ENCODE measurements around the gene GPR141.

The GPR141 gene

GRCh38 chr7:37730501-37730900 lies 46.9 kb downstream of the GPR141 start:
- Histone ChIP-seq H3K27me3 (ENCODE audit: insufficient read depth, low read length) (no peaks in the 10 kb centered on the region), H3K36me3 (ENCODE audit: insufficient read depth, low read length) (no peaks in the 10 kb centered on the region), H3F3A (ENCODE audit: insufficient read depth, low read length) (no peaks in the 10 kb centered on the region), H2AFZ (ENCODE audit: low read length) (no peak overlapping the region), H3K4me3 (ENCODE audit: low read depth, low read length, poor library complexity, severe bottlenecking) (no peak overlapping the region), H3K4me2 (ENCODE audit: low read length) (no peak overlapping the region), H3K9me3 (ENCODE audit: low read length) (no peaks in the 10 kb centered on the region), H3K27ac (ENCODE audit: low read depth, low read length, poor library complexity, severe bottlenecking) (no peak overlapping the region), H3K79me2 (ENCODE audit: insufficient read depth, low read length) (no peaks in the 10 kb centered on the region), H4K20me1 (ENCODE audit: insufficient read depth, low read length) (no peaks in the 10 kb centered on the region), H3K9ac (ENCODE audit: low read length) (no peak overlapping the region), H3K9me2 (ENCODE audit: low read depth, low read length) (no peaks in the 10 kb centered on the region), H3K4me1 (ENCODE audit: insufficient read depth, low read length, severe bottlenecking) (no peaks in the 10 kb centered on the region)
- no peak for TF ChIP-seq EZH2 (IDR thresholded peaks at IDR 0.05; ENCODE audit: borderline replicate concordance, low read length)
- no peak for TF ChIP-seq CTCF (IDR thresholded peaks at IDR 0.05; ENCODE audit: low read length)

- no peaks in the 10 kb centered on the region for H3K27me3 ChIP-seq (ENCODE audit: insufficient read depth, low read length)
- H3K9ac ChIP-seq (ENCODE audit: low read length), result no peak overlapping the region
- no peak overlapping the region for H3K27ac ChIP-seq (ENCODE audit: low read depth, low read length, poor library complexity, severe bottlenecking)
- H3F3A ChIP-seq (ENCODE audit: insufficient read depth, low read length), result no peaks in the 10 kb centered on the region
- no peaks in the 10 kb centered on the region for H3K4me1 ChIP-seq (ENCODE audit: insufficient read depth, low read length, severe bottlenecking)
- TF ChIP-seq EZH2 (IDR thresholded peaks at IDR 0.05; ENCODE audit: borderline replicate concordance, low read length), result no peak
- peak; percentile 90 for TF ChIP-seq CTCF (IDR thresholded peaks at IDR 0.05; ENCODE audit: low read length)
- H3K4me2 ChIP-seq (ENCODE audit: low read length), result no peak overlapping the region
- no peak overlapping the region for H2AFZ ChIP-seq (ENCODE audit: low read length)
- H3K36me3 ChIP-seq (ENCODE audit: insufficient read depth, low read length), result no peaks in the 10 kb centered on the region
- no peaks in the 10 kb centered on the region for H3K9me2 ChIP-seq (ENCODE audit: low read depth, low read length)
- no peaks in the 10 kb centered on the region for H4K20me1 ChIP-seq (ENCODE audit: insufficient read depth, low read length)
- no peaks in the 10 kb centered on the region for H3K79me2 ChIP-seq (ENCODE audit: insufficient read depth, low read length)
- no peak overlapping the region for H3K4me3 ChIP-seq (ENCODE audit: low read depth, low read length, poor library complexity, severe bottlenecking)
- H3K9me3 ChIP-seq (ENCODE audit: low read length), result no peaks in the 10 kb centered on the region
These were observed 48.7 kb downstream of the GPR141 start for GRCh38 chr7:37732253-37732652.

GRCh38 chr7:37732888-37733287 lies 49.3 kb downstream of the GPR141 start:
- Histone ChIP-seq H2AFZ (ENCODE audit: low read length) (no peak overlapping the region), H3K27me3 (ENCODE audit: insufficient read depth, low read length) (no peaks in the 10 kb centered on the region), H3K9me2 (ENCODE audit: low read depth, low read length) (no peaks in the 10 kb centered on the region), H3K79me2 (ENCODE audit: insufficient read depth, low read length) (no peaks in the 10 kb centered on the region), H3K4me3 (ENCODE audit: low read depth, low read length, poor library complexity, severe bottlenecking) (no peak overlapping the region), H3K9me3 (ENCODE audit: low read length) (no peaks in the 10 kb centered on the region), H3K4me2 (ENCODE audit: low read length) (no peak overlapping the region), H4K20me1 (ENCODE audit: insufficient read depth, low read length) (no peaks in the 10 kb centered on the region), H3K27ac (ENCODE audit: low read depth, low read length, poor library complexity, severe bottlenecking) (no peak overlapping the region), H3K36me3 (ENCODE audit: insufficient read depth, low read length) (no peaks in the 10 kb centered on the region), H3F3A (ENCODE audit: insufficient read depth, low read length) (no peaks in the 10 kb centered on the region), H3K4me1 (ENCODE audit: insufficient read depth, low read length, severe bottlenecking) (no peaks in the 10 kb centered on the region), H3K9ac (ENCODE audit: low read length) (no peak overlapping the region)
- TF ChIP-seq CTCF (IDR thresholded peaks at IDR 0.05; ENCODE audit: low read length), result no peak
- no peak for TF ChIP-seq EZH2 (IDR thresholded peaks at IDR 0.05; ENCODE audit: borderline replicate concordance, low read length)

Measured in OCI-LY1 (cell line).